HG02885 (cell line): ENCODE data around the gene COPG1.
A peak's percentile ranks its signal among the peaks of the same experiment; 100 is the strongest.

Experiments
- ATAC-seq: cut with Tn5 transposase; IDR thresholded peaks from one replicate; pipeline ENCODE4 v1.9.1; 2021; ENCODE audit warnings: mild to moderate bottlenecking; ENCODE audit not compliant: unreplicated experiment, poor library complexity

COPG1 gene

GRCh38 chr3:129313415-129313664, 63.9 kb downstream of the COPG1 start:
- ATAC-seq = no peak

- no peak for ATAC-seq
Measured at GRCh38 chr3:129313665-129314385, 64.4 kb downstream of the COPG1 start.

DNA sequence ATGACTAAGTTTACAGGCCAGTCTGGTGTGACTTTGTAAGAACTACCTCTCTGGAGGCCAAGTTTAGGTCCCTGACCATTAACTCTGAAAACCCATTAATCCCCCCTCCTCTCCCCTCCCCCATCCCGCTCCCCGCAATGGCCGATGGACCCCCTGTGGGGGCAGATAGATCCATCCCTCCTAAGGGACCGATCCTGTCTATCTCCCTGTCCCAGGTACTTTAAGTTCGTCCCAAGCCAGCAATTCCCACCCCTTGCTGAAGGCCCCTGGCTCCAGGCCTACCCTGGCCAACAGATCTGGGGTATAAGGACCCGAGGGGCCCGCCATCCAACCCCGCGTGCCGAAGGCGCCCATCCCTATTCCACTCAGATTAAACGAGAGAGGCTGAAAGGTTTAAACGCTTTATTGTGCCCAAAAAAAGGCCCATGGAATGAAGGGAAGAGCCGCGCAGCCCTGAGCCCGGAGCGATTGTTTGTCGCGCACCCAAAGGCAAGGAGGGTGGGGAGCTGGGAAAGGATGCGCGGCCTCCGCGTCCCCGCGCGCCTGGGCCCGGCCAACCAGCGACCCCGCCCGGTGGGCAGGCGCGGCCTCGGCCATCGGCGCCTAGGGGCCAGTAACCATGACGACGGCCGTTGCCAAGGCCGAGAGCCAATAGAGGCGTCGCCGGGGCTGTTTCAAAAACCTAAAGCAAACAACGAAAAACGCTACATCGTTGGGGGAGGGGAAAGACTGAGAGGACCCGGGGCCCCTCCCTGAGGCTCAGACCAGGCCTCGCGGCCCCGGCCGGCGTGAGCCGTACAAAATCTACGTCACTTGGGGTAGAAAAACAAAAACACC, 65.2 kb downstream of the COPG1 start:
- ATAC-seq = peak; percentile 37

GRCh38 chr3:129315223-129315997, 66.0 kb downstream of the COPG1 start:
- no peak for ATAC-seq

DNA sequence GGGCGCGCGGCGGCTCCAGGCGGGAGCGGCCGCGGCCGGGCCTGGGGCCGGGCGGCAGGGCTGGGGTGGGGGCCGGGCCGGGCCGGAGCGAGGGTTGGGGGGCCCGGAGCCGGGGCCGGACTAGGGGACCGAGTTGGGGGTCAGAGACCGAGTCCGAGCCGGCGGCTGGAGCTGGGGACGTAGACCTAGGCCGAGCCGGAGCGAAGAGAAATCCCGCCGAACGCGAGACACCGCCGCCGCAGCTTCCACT, 66.5 kb downstream of the COPG1 start:
- no peak for ATAC-seq

DNA sequence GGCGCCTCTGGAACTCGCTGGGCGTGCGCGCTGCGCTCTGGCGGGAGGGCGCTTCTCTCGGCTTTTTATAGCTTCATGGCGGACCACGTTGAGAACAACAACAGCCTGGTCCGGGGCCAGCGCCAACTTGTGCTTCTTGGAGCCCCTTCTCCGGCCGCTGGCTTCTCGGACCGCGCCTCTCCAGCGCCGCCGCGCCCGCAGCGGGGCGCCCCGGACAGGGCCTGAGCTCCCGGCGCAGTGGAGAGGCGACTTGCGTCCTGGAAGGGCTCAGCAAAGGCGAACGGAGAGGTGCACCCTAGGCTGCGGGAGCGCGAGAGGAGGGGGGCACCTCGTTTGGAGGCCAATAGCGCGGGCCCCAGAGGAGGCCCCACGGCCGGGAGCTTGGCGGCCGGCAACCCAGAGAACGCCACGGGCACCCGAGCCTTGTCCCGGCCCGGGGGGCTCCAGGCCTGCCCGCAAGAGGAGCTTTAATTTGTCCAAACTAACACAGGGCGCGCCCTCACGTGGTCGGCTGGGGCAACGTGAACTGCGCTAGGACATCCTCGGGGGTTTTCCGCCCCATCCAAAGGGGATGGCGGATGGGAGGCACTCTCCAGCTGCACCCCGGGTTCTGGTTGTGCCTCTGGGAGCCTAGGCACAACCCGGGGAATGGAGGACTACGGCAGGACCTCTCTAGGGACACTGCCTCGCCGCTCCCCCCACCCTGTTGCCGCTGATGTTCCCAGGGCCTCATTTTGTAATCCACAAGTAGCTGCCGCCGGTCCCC, 67.0 kb downstream of the COPG1 start:
- ATAC-seq = peak; percentile 47

GRCh38 chr3:129317014-129317771, 67.8 kb downstream of the COPG1 start:
- no peak for ATAC-seq

GRCh38 chr3:129317848-129318247, 68.4 kb downstream of the COPG1 start:
- ATAC-seq = no peak

DNA sequence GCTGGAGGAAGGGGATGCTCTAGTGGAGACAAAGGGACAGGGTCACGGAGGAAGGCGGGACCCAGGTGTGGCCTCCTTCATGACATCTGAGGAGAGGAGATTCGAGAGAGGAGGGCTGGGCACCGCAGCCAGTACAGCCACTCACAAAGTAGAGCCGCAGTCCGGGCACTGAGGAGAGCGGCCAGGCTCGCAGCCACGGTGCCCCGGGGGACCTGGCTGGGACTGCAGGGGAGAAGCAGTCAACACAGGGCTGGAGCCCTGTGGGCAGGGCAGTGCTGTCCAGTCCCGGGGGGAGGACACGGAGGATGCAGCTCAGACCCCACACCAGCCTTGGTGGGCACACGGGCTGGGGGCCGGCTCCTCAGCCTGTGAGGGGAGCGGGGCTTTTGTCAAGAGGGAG, 69.5 kb downstream of the COPG1 start:
- no peak for ATAC-seq

DNA sequence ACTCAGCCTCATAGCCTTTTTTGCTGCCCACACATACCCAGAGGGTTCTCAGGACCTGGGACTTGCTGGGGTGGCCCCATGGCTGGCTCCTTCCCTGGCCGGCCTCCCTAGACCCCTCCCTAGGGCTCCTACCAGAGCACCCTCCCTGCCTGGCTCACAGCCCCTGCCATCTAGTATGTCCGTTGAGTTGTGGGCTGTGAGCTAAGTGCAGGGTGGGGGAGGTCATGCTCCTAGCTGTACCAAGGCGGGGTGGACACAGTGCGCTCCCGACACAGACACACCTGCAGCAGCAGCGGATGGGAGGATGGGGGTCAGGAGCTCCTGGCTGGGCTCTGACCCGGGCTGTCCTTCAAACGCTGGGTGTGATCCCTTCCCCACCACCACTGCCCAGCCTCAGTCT, 70.9 kb downstream of the COPG1 start:
- ATAC-seq = no peak

GRCh38 chr3:129320825-129321487, 71.5 kb downstream of the COPG1 start:
- ATAC-seq = no peak

GRCh38 chr3:129321887-129322286, 72.5 kb downstream of the COPG1 start:
- no peak for ATAC-seq

DNA sequence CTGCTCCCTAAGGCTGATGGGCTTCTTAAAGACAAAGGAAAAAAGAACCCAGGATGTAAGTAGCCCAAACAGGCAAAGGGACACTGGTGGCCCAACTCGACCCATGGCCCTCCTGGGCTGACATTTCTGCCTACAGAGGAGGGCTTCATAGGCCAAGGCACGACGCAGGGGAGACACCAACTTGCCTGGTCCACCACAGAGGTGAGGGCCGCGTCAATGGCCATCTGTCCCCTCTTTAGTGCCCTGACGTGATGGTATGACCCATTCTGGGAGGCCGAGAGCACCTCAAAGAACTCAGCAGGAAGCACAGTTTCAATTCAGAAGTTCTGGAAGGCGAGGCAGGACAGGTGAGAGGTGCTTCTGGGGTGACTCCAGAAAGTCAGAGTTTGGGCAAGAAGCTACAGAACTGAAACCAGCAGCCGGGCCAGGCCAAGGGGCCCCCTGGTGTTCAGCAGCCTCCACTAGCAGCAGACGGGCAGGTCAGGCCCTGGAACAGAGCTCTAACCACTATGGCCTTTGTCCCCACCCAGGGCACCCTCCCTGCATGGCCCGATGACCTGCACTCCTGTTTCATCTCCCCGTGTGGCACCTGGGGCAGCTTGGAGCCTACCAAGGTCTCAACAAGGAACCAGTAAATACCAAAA, 74.4 kb downstream of the COPG1 start:
- ATAC-seq = no peak

GRCh38 chr3:129324855-129325254, 75.4 kb downstream of the COPG1 start:
- ATAC-seq = no peak

DNA sequence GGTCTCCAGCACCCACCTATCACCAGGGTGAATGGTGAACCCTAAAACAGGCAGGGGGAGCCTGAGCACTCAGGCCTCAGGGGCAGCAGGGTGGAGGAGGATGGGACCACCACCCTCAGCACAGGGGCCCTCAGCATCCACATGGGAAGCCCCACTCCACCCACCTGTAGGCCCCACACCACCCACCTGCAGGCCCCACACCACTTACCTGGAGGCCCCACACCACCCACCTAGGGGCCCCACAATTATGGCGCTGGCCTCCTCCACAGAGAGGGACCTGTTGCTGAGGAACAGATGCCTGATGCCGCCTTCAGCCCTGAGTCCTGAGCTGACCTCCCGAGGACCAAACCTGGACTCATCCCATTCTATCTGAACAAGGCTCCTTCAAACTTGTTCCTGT, 76.0 kb downstream of the COPG1 start:
- ATAC-seq = no peak

DNA sequence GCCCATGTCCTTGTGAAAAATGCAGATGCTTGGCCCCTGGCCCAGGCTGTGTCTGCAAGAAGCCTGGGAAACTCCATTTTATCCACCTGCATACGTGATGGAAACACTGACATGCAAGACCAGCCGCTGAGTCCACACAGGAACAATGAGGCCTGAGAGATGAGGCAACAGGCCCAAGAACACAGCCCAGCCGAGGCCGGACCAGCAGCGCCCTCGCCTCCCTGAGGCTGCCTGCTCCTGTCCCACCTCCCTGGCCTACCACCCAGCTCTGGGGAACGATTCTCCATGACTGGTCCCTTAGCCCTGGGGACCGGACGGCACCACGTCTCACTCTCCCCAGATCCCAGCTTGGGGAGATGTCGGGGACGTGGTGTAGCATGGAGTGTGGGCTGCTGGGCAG, 76.7 kb downstream of the COPG1 start:
- no peak for ATAC-seq

- ATAC-seq = no peak
Measured at GRCh38 chr3:129326595-129326994, 77.2 kb downstream of the COPG1 start.
